HG02938 (cell line): ENCODE data around the gene PCDHB10.
"Not testable (repeated sequence)": the region's sequence is repeated elsewhere in the genome, so short reads cannot be mapped to it uniquely, and the experiment has no call there.

Source experiments
- ATAC-seq: cut with Tn5 transposase; IDR thresholded peaks from one replicate; pipeline ENCODE4 v1.9.1; 2021; ENCODE audit warnings: mild to moderate bottlenecking, moderate library complexity; ENCODE audit not compliant: unreplicated experiment

PCDHB10 gene

GRCh38 chr5:141186897-141187512 is 5.1 kb upstream of the PCDHB10 start, which contains the start of gene PCDHB9:
Gene PCDHB9, plus strand, starts transcription at chr5:141187161. Its CDS starts 158 bp downstream, at chr5:141187319.
- ATAC-seq: no peak

GRCh38 chr5:141188682-141189081 is 3.5 kb upstream of the PCDHB10 start:
- not testable (repeated sequence) for ATAC-seq

- not testable (repeated sequence) for ATAC-seq
Measured at GRCh38 chr5:141189131-141189530, 3.0 kb upstream of the PCDHB10 start.

GRCh38 chr5:141194332-141194731 is 2.2 kb downstream of the PCDHB10 start:
- ATAC-seq: not testable (repeated sequence)

- ATAC-seq: no peak
Measured at GRCh38 chr5:141196363-141196762, 4.2 kb downstream of the PCDHB10 start.

GRCh38 chr5:141199359-141200235 is 7.4 kb downstream of the PCDHB10 start, which contains the start of gene PCDHB11:
Gene PCDHB11, plus strand, starts transcription at chr5:141199627. Its CDS starts 148 bp downstream, at chr5:141199775.
- ATAC-seq: no peak

GRCh38 chr5:141201126-141201525 is 9.0 kb downstream of the PCDHB10 start:
- ATAC-seq: not testable (repeated sequence)

GRCh38 chr5:141201646-141202045 is 9.5 kb downstream of the PCDHB10 start:
- not testable (repeated sequence) for ATAC-seq

- ATAC-seq: no peak
Measured at GRCh38 chr5:141208478-141208877, 16.3 kb downstream of the PCDHB10 start, which contains the start of gene PCDHB12. Gene PCDHB12, plus strand, starts transcription at chr5:141208719. Its CDS starts 189 bp downstream, at chr5:141208908.

GRCh38 chr5:141210281-141210680 is 18.1 kb downstream of the PCDHB10 start:
- ATAC-seq: not testable (repeated sequence)

GRCh38 chr5:141210849-141211248 is 18.7 kb downstream of the PCDHB10 start:
- not testable (repeated sequence) for ATAC-seq

GRCh38 chr5:141213656-141214339 is 21.6 kb downstream of the PCDHB10 start, which contains the start of gene PCDHB13:
Gene PCDHB13, plus strand, starts transcription at chr5:141213919. Its CDS starts 205 bp downstream, at chr5:141214124.
- ATAC-seq: not testable (repeated sequence)

GRCh38 chr5:141214583-141214982 is 22.4 kb downstream of the PCDHB10 start:
- not testable (repeated sequence) for ATAC-seq

- not testable (repeated sequence) for ATAC-seq
Measured at GRCh38 chr5:141215504-141215903, 23.4 kb downstream of the PCDHB10 start.

GRCh38 chr5:141216035-141216434 is 23.9 kb downstream of the PCDHB10 start:
- not testable (repeated sequence) for ATAC-seq

- ATAC-seq: no peak
Measured at GRCh38 chr5:141223112-141223783, 31.1 kb downstream of the PCDHB10 start, which contains the start of gene PCDHB14. Gene PCDHB14, plus strand, starts transcription at chr5:141223343. Its CDS starts 163 bp downstream, at chr5:141223506.

GRCh38 chr5:141224844-141225243 is 32.7 kb downstream of the PCDHB10 start:
- ATAC-seq: not testable (repeated sequence)

- ATAC-seq: not testable (repeated sequence)
Measured at GRCh38 chr5:141225421-141225820, 33.3 kb downstream of the PCDHB10 start.

- ATAC-seq: no peak
Measured at GRCh38 chr5:141234109-141234667, 42.0 kb downstream of the PCDHB10 start.

GRCh38 chr5:141235922-141236321 is 43.8 kb downstream of the PCDHB10 start:
- not testable (repeated sequence) for ATAC-seq
